ENCODE measurements around the gene EDN1.

Gene EDN1

GRCh38 chr6:12304487-12304886 lies 14.3 kb downstream of the EDN1 start:
- Histone ChIP-seq H3K4me2 (ENCODE audit: insufficient read depth, low read length) (no peak overlapping the region), H3K79me2 (ENCODE audit: insufficient read depth, low read length) (no peaks in the 10 kb centered on the region), H3K9ac (ENCODE audit: low read depth, low read length) (no peak overlapping the region), H3K9me3 (ENCODE audit: insufficient read depth, low read length, severe bottlenecking) (no peaks in the 10 kb centered on the region), H4K20me1 (ENCODE audit: insufficient read depth, low read length) (no peaks in the 10 kb centered on the region), H3K36me3 (ENCODE audit: insufficient read depth, low read length) (no peaks in the 10 kb centered on the region), H3K27ac (ENCODE audit: low read length) (no peak overlapping the region), H3K4me1 (ENCODE audit: insufficient read depth, low read length) (no peaks in the 10 kb centered on the region), H3K27me3 (ENCODE audit: insufficient read depth, low read length, poor library complexity) (no peaks in the 10 kb centered on the region), H3K4me3 (ENCODE audit: low read depth in 1 of 2, low read length in 2 of 2) (no peak overlapping the region), H2AFZ (ENCODE audit: low read depth, low read length) (no peak overlapping the region)
- TF ChIP-seq, protein P1, sequence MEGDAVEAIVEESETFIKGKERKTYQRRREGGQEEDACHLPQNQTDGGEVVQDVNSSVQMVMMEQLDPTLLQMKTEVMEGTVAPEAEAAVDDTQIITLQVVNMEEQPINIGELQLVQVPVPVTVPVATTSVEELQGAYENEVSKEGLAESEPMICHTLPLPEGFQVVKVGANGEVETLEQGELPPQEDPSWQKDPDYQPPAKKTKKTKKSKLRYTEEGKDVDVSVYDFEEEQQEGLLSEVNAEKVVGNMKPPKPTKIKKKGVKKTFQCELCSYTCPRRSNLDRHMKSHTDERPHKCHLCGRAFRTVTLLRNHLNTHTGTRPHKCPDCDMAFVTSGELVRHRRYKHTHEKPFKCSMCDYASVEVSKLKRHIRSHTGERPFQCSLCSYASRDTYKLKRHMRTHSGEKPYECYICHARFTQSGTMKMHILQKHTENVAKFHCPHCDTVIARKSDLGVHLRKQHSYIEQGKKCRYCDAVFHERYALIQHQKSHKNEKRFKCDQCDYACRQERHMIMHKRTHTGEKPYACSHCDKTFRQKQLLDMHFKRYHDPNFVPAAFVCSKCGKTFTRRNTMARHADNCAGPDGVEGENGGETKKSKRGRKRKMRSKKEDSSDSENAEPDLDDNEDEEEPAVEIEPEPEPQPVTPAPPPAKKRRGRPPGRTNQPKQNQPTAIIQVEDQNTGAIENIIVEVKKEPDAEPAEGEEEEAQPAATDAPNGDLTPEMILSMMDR (IDR thresholded peaks at IDR 0.05; ENCODE audit: borderline replicate concordance, extremely low read depth, low read length, poor library complexity, severe bottlenecking) = no peak
- TF ChIP-seq EZH2 (IDR thresholded peaks at IDR 0.05; ENCODE audit: borderline replicate concordance, low read depth, low read length, severe bottlenecking) = no peak
- DNase-seq = no peak
- no peak for ATAC-seq (ENCODE audit: insufficient read depth, low read depth)

- Histone ChIP-seq H3K27ac (ENCODE audit: low read length) (no peak overlapping the region), H4K20me1 (ENCODE audit: insufficient read depth, low read length) (no peaks in the 10 kb centered on the region), H3K9ac (ENCODE audit: low read depth, low read length) (no peak overlapping the region), H3K4me1 (ENCODE audit: insufficient read depth, low read length) (no peaks in the 10 kb centered on the region), H3K36me3 (ENCODE audit: insufficient read depth, low read length) (no peaks in the 10 kb centered on the region), H3K9me3 (ENCODE audit: insufficient read depth, low read length, severe bottlenecking) (no peaks in the 10 kb centered on the region), H2AFZ (ENCODE audit: low read depth, low read length) (no peak overlapping the region), H3K79me2 (ENCODE audit: insufficient read depth, low read length) (no peaks in the 10 kb centered on the region), H3K4me3 (ENCODE audit: low read depth in 1 of 2, low read length in 2 of 2) (no peak overlapping the region), H3K27me3 (ENCODE audit: insufficient read depth, low read length, poor library complexity) (no peaks in the 10 kb centered on the region), H3K4me2 (ENCODE audit: insufficient read depth, low read length) (no peak overlapping the region)
- TF ChIP-seq EZH2 (IDR thresholded peaks at IDR 0.05; ENCODE audit: borderline replicate concordance, low read depth, low read length, severe bottlenecking) = no peak
- TF ChIP-seq, protein P1 (IDR thresholded peaks at IDR 0.05; ENCODE audit: borderline replicate concordance, extremely low read depth, low read length, poor library complexity, severe bottlenecking) = no peak
- no peak for DNase-seq
- no peak for ATAC-seq (ENCODE audit: insufficient read depth, low read depth)
Observed at GRCh38 chr6:12309070-12309469, 18.9 kb downstream of the EDN1 start.

DNA sequence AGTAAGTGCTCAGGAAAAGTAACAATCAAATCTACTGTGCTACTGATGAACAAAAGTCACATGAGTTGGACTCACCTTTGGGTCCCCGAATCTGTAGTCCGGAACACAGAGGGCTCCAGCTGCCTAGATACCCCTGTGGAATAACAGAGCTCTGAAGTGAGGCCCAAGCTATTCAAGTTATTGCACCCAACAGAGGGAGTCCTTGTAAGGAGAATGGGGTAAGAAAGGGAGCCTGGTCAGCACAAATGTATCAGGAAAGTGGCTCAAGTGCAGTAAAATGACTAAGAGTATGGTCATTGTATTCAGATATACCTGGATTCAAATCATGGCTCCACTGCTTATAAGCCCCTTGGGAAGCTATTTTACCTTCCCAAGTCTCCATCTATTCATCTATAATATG lies 20.9 kb downstream of the EDN1 start:
- no peak overlapping the region for H2AFZ ChIP-seq (ENCODE audit: low read depth, low read length)
- H3K79me2 ChIP-seq (ENCODE audit: insufficient read depth, low read length) = no peaks in the 10 kb centered on the region
- no peaks in the 10 kb centered on the region for H3K4me1 ChIP-seq (ENCODE audit: insufficient read depth, low read length)
- no peak overlapping the region for H3K9ac ChIP-seq (ENCODE audit: low read depth, low read length)
- H3K36me3 ChIP-seq (ENCODE audit: insufficient read depth, low read length) = no peaks in the 10 kb centered on the region
- H3K27ac ChIP-seq (ENCODE audit: low read length) = no peak overlapping the region
- no peaks in the 10 kb centered on the region for H4K20me1 ChIP-seq (ENCODE audit: insufficient read depth, low read length)
- no peak overlapping the region for H3K4me3 ChIP-seq (ENCODE audit: low read depth in 1 of 2, low read length in 2 of 2)
- no peaks in the 10 kb centered on the region for H3K9me3 ChIP-seq (ENCODE audit: insufficient read depth, low read length, severe bottlenecking)
- TF ChIP-seq EZH2 (IDR thresholded peaks at IDR 0.05; ENCODE audit: borderline replicate concordance, low read depth, low read length, severe bottlenecking) = no peak
- TF ChIP-seq, protein P1 (IDR thresholded peaks at IDR 0.05; ENCODE audit: borderline replicate concordance, extremely low read depth, low read length, poor library complexity, severe bottlenecking) = no peak
- H3K4me2 ChIP-seq (ENCODE audit: insufficient read depth, low read length) = no peak overlapping the region
- no peak for ATAC-seq (ENCODE audit: insufficient read depth, low read depth)
- no peaks in the 10 kb centered on the region for H3K27me3 ChIP-seq (ENCODE audit: insufficient read depth, low read length, poor library complexity)
- DNase-seq = no peak

DNA sequence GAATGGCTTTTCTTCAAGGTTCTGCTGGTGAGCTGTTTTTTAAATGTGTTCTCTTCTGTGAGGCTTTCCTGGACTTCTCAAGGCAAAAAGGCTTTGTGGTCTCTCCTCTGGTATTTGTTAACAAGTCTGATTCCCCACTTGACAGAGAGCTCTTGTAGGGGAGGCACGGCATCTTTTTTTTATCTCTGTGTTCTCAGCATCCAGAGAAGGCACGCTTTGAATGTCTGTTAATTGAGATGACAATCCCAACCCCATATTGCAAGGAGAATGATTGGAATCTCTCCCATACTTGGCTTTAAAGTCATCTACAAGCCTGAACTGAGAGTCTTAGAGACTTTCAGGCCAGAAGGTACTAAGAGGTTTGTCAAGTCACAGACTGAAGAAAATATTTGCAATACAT lies 22.6 kb downstream of the EDN1 start:
- no peaks in the 10 kb centered on the region for H4K20me1 ChIP-seq (ENCODE audit: insufficient read depth, low read length)
- no peak for ATAC-seq (ENCODE audit: insufficient read depth, low read depth)
- no peak for TF ChIP-seq EZH2 (IDR thresholded peaks at IDR 0.05; ENCODE audit: borderline replicate concordance, low read depth, low read length, severe bottlenecking)
- TF ChIP-seq, protein P1 (IDR thresholded peaks at IDR 0.05; ENCODE audit: borderline replicate concordance, extremely low read depth, low read length, poor library complexity, severe bottlenecking) = no peak
- H2AFZ ChIP-seq (ENCODE audit: low read depth, low read length) = no peak overlapping the region
- DNase-seq = no peak
- no peaks in the 10 kb centered on the region for H3K27me3 ChIP-seq (ENCODE audit: insufficient read depth, low read length, poor library complexity)
- no peaks in the 10 kb centered on the region for H3K4me1 ChIP-seq (ENCODE audit: insufficient read depth, low read length)
- H3K36me3 ChIP-seq (ENCODE audit: insufficient read depth, low read length) = no peaks in the 10 kb centered on the region
- H3K27ac ChIP-seq (ENCODE audit: low read length) = no peak overlapping the region
- H3K9me3 ChIP-seq (ENCODE audit: insufficient read depth, low read length, severe bottlenecking) = no peaks in the 10 kb centered on the region
- H3K4me3 ChIP-seq (ENCODE audit: low read depth in 1 of 2, low read length in 2 of 2) = no peak overlapping the region
- H3K79me2 ChIP-seq (ENCODE audit: insufficient read depth, low read length) = no peaks in the 10 kb centered on the region
- no peak overlapping the region for H3K9ac ChIP-seq (ENCODE audit: low read depth, low read length)
- H3K4me2 ChIP-seq (ENCODE audit: insufficient read depth, low read length) = no peak overlapping the region

All from DND-41 (cell line).